GM18951 (cell line): Measurements from ENCODE around the gene CRACDL.

Experiments used
- POLR2A ChIP-seq: IDR thresholded peaks from 4 replicates; pipeline ENCODE4 v1.6.1; 2011; ENCODE audit warnings: mild to moderate bottlenecking; ENCODE audit not compliant: insufficient read length, insufficient read depth; ENCODE audit errors: extremely low read depth
- in situ Hi-C: fragments of 300-500 bp; cut with MboI; formaldehyde crosslinking; loops from one replicate; pipeline ENCODE4 v1.12.0; 2022; ENCODE audit warnings: low sequenced_read_pairs, mixed read lengths, inconsistent platforms; ENCODE audit not compliant: unreplicated experiment

CRACDL gene

DNA sequence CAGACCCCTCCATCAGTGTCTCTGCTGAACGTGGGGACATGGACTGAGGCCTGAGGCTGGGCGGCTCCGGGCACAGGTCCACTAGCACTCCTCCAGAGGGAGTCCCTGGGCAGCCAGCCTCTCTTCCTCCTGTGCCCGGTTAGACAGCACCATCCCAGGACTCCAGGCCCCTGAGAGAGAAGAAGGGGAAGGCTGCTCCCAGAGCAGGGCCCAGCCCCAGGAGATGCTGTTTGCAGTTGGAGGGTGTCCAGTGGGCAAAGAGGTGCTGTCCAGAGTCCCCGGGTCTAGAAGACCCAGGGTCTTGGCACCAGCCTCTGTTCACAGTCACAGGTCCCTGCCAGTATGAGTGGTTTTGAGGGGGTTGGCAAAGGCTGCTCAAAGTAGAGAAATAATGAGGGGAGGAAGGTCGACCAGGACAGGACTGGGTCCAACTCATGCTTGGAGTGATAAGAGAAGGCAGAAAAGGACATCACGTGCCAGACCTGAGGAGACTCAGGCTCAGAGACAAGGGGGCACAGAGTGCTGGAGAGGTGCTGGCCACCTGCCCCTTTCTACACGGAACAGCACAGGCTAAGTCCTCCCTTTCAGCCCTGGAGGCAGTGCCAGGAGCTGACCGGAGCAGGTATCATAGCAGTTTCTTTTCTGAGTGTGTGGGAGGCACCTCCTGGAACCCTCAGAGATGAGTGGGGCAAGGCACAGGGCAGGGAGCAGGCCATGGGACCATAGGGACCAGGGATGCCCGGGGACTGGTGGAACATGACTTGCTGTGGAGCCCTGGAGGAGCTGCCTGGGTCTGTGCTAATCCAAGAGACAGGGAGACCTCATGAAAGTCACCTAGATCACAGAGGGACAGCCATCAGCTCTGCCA is 21.1 kb downstream of the CRACDL start:
- no peak for TF ChIP-seq POLR2A
- in situ Hi-C loops, result no loop called here

DNA sequence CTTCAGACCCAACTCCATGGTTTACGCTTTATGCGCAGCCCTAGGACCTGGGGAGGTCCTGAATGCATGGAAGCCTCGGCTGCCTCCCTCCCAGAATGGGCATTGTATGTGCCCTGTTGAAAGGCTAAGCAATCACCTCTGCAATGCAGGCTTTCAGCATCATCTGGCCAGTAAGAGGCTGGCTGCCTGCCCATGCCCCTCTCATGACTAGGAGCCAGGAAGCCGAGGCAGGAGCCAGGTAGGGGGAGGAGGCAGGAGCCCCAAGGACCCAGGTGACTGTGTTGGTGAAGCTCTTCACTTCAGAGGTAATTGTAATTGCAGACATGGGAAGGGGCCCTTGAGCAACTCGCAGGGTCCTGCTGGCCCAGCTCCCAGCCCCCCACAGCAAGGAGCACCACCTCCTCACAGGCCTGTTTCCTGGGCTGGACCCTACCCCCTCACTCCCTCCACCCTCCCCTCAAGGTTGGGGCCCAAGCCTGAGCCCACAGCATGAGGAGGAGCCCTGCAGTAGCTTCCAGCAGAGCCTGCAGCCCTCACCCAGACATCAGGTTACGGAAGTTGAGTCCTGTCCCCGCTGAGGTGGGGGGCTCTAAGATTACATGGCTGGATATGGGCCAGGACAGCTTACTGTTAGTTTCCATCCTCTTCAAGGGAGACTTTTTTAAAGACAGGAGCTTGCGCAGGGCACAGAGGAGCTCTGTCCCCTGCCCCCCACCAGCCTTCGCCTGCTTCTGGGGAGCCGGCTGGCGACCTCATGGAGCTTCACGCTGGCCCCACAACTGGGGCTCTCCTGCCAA is 21.9 kb downstream of the CRACDL start:
- no peak for TF ChIP-seq POLR2A
- in situ Hi-C loops, result no loop called here

DNA sequence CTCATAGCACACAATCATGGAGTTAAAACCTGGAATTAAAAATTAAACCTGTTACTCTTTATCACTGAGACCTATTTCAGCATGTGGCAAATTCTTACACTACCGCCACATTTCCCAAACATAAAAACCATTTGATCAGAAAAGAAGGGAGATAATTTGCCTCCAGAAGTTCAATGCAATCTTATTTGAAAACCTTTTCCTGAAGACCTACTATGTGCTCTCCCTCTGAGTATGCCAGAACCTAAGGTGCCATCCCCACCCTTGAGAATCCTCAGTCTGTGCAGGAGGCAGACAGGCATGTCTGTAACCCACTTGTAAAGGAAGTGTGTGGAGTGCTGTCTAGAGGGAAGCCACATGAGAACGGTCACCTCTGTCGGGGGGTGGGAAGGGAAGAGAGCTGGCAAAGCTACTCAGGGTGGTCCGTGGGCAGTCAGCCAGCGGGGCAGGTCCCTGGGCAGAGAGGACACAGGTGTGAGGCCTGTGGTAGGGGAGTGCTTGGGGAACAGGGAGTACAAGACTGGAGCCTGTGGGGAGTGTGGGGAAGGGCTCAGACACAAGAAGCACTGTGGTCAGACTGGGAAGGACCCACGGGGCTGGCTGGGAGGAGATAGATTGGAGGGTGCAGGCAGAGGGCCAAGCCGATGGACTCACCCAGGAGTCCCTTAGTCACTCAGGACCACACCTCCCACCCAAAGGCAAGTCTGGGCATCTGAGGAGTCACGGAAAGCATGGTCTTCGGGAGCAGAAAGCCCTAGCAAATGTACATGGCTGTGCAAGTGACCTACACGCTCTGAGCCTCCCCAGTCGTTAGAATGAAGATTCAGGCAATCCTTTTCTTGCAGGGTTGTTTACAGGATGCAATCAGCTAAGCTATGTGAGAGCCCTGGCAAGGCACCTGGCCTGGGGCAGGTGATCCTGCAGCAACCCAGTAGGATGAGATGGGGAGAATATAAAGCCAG is 22.8 kb downstream of the CRACDL start:
- in situ Hi-C loops, result no loop called here
- no peak for TF ChIP-seq POLR2A

DNA sequence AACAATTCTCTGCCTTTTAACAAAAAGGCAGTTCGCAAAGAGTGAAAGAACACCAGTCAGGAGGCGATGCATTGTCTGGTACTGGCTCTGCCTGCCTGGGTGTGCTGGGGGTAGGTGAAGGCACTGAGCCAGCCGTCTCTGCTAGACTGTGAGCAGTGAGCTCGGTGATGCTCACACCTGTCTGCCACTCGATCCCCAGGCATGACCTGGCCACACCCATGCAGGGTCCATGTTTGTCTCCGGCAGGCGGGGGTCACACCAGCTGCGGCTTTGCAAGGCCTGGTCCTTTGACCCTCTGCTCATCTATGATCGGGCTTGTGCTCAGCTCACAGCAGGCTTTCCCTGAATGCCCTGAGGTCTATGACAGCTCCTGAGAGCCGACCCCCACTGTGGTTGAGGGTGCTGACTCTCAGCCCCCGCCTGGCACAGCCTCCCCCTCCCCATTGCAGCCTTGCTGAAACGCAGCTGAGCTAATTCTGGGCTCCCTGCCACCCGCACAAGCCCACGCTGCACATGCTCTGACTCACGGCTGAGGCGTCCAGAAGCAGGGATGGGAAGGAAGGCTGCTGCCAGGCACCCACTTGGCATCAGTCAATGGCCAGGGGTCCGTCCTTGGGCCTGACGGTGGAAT is 23.7 kb downstream of the CRACDL start:
- TF ChIP-seq POLR2A, result no peak
- in situ Hi-C loops, result no loop called here

DNA sequence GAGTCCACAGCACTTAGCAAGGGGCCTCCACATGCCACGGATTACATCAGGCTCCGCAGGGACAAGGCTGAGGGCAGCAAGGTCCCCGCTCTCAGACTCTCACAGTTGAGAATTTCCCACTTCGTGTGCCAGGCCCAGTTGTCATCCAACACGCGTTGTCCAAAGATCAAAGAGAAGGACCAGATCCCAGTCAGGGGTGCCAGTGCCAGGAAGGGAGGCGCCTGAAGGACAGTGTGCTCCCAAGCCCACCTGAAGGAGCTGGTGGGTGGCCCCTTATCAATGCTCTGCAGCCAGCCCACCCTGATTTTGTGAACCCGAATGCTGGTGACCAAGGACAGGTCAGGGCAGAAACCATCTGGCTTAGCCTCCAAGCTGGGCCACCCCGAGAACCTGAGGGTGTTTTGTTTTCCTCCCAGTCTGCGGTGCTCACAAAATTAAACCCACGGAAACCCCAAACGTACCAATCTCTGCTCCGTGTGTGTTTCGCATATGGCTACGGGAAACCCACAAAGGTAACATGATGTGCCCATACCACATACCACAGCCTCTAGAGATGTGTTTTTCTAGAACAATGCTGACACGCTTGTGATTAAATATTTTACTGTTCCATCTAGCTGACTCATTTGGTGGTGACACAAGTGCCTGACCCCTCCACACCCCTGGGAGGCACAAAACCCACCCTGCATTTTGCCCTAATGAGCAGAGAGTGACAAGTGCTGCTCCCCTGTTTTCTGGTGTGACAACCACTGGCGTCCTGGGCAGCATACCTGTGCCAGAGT is 24.5 kb downstream of the CRACDL start:
- in situ Hi-C loops, result no loop called here
- no peak for TF ChIP-seq POLR2A

DNA sequence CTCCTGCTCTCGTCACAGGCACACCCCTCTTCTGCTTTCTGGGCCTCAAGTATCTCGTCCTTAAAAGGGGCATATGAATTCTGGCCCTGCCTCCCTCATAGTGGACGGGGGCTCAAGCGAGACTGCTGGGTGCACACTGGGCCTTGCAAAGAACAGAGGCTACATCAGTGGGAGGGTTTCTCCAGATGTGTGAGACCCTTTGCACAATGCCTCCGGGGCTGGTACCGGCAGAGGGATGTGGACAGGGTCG is 25.0 kb downstream of the CRACDL start:
- in situ Hi-C loops, result no loop called here
- TF ChIP-seq POLR2A, result no peak

DNA sequence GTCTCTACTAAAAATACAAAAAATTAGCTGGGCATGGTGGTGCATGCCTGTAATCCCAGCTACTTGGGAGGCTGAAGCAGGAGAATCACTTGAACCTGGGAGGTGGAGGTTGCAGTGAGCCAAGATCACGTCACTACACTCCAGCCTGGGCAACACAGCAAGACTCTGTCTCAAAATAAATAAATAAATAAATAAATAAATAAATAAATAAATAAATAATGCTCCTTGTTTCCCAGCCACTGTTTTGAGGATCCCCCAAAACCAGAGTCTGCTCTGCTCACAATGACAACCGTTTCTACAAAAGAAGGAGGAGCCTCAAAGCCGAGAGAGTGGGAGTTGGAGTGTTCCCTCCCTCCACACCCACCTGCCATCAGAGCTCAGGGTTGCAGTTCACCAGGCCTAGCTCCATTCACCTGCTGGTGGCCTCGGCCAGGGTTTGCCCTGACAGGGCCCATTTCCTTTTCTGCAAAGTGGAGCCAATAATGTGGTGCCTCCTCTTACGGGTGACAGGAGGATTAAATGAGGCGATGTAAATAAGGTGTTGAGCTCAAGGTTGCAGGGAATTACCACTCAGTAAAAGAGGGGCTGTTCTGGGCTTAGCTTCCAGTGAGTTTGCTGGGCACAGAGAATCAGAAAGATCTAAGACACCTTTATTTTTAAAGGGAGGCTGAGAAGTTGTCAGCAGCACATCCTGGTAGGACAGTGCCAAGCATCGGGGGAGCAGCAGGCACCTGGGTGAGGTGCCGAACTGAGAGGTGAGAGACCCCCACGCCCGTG is 25.5 kb downstream of the CRACDL start:
- in situ Hi-C loops, result no loop called here
- no peak for TF ChIP-seq POLR2A

DNA sequence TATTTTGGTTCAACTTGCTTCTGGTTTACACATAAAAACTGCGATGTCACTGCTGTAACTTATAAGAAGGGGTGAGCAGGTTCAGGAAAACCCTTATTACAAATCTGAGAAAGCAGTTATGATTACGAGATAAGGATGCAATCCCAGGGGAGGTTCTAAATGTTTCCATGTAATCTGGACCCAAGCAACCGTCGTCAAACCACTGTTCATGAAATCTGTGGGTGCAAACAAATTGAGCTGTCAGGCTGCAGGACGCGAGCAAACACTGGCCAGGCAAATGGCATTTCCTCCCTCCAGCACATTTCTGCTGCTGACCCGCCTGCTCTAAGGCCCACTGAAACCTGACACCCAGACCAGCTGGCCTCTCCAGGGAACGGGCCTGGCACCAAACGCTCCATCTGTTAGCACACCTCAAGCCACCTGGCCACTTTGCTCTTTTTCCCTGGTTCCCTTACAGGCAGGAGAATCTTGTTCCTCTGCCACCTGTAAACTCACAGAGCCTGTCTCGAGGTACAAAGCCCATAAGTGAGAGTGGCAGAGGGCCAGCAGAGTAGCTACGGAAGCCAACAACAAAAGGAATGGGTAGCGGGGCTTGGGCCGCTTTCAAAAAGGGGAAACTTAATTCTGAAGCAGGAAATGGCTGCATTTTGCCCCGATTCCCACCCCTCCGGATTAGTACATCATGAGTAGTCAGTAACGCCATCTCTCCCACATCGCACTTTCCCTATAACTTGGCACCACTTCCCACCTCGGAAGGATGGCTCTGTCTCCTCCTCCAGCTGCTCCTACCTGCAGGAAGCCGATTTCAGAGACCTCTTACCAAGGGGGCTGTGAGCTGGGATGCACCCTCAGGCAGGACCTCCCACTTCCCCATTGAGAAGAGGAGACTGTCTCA is 26.5 kb downstream of the CRACDL start:
- no peak for TF ChIP-seq POLR2A
- in situ Hi-C loops, result no loop called here

DNA sequence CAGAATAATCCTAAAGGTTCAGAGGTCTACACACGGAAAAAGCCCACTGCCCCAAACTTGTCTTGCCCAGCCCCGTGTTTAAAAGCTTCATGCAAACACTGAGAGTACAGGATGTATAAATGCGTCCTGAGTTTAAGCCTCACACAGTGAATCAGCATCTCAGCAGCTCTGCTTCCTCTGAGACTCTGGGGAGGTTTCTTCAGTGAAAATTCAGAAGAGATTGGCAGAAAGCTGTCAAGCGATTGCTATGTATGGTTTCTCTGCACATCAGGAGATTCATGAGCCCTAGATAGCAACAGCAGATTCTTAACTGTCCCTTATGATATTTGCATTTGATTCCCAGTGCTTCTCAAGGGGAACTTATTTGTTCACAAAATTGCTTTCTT is 27.1 kb downstream of the CRACDL start:
- TF ChIP-seq POLR2A, result no peak
- in situ Hi-C loops, result no loop called here

DNA sequence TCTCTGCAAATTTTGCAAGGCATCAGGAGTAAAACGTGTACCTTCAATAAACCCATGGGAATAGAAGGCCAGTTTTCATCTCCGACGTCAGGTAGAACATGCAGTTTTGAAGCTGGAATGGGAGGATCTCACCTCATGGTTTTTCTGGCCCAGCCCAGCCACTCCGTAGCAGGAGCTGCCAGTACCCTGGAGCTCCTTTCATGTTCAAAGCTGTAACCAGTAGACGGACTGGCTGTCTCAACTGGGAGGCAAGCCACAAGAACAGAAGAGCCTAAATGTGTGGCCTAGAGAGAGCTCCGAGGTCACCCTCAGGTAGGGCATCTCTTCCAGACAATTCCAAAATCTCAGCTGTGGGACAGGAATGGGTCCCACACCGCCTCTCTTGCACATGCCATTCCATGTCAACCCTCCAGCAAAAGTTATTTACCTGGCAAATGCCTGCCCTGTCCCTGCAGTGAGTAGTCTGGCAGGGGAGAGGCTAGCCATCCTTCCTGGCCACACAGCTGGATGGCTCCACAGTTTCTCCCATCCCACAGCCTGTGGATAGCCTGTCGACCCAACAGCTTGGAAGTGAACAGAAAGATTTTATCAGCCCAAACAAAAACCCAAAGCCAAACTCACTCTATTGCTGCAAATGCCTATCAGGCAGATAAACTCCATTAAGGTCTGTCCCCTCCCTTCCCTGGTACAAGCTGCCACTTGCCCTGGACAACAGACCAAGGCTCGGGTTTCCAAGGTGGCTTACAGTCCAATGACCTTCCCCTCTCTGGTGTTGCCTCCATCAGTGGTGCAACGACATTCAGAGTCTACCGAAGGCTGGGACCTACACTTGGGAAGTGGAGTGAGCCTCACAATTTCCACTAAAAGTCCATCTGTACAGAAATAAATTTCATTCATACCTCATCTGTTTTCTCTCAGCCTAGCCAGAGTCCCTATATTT is 27.8 kb downstream of the CRACDL start:
- no peak for TF ChIP-seq POLR2A
- in situ Hi-C loops, result no loop called here
